ENCODE results near the gene F12. TPM values are rescaled to one million over a fixed set of nuclear protein-coding genes. Genes with fewer than 3 reads are reported as not detected.
"Not testable (repeated sequence)": the region's sequence is repeated elsewhere in the genome, so short reads cannot be mapped to it uniquely, and the experiment has no call there.

Gene F12
- total and polyA plus RNA-seq, 2 donors (not counting 1 experiment from before 2014, with no cell fraction given), result 0.10 to 0.50 TPM

DNA sequence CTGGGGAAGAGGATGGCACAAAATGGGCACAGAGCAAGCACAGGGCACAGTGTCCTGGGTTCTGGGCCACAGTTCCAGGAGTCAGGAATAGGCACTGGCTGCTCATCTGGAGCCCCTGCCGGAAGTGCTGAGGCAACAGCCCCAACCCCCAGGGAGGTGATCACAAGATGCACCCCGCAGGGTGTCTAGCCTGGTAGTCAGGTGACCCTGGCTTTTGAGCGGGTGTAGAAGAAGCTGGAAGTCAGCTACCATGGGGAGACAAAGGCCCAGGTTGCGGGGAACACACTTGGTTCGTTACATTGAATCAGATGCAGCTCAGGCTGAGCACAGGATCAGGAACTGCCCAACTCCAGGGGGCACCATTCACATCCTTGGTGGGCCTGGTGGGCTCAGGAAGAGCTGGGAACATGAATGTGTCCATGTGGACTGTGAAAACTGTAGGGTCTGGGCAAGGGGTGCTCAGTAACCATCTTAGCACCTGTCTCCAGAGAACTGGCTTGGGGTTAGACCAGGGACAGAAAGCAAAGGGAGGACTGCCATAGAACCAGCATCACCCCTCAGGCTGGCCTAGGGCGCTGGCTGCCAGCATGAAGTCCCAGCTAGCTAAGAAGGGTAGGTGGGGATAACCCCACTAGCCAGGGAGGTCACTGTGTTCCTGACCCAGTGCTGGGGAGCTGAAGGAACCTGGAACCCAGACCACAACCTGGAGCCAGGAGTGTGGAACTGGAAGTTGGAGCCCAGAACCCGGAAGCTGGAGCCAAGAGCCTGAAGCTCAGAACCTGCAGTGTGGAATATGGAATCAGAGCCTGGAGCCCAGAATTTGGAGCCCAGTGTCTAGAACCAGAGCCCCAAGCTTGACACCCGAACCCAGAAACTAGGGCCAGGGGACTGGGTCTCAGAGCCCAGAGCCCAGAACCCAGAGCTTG lies 31.2 kb downstream of the F12 start:
- no peaks in the 10 kb centered on the region for H3K79me2 ChIP-seq (ENCODE audit: control insufficient read depth, insufficient read depth, low read length)
- H3K27me3 ChIP-seq (ENCODE audit: control insufficient read depth, insufficient read depth, low read length), result peaks cover 8% of the 10 kb centered on the region
- H4K20me1 ChIP-seq (ENCODE audit: control insufficient read depth, extremely low read depth, insufficient read depth, low read length), result no peaks in the 10 kb centered on the region
- no peaks in the 10 kb centered on the region for H3K36me3 ChIP-seq (ENCODE audit: control insufficient read depth, insufficient read depth, low read length)
- TF ChIP-seq, protein P1, sequence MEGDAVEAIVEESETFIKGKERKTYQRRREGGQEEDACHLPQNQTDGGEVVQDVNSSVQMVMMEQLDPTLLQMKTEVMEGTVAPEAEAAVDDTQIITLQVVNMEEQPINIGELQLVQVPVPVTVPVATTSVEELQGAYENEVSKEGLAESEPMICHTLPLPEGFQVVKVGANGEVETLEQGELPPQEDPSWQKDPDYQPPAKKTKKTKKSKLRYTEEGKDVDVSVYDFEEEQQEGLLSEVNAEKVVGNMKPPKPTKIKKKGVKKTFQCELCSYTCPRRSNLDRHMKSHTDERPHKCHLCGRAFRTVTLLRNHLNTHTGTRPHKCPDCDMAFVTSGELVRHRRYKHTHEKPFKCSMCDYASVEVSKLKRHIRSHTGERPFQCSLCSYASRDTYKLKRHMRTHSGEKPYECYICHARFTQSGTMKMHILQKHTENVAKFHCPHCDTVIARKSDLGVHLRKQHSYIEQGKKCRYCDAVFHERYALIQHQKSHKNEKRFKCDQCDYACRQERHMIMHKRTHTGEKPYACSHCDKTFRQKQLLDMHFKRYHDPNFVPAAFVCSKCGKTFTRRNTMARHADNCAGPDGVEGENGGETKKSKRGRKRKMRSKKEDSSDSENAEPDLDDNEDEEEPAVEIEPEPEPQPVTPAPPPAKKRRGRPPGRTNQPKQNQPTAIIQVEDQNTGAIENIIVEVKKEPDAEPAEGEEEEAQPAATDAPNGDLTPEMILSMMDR (conservative IDR thresholded peaks at IDR 0.05 in 1 of 2, IDR thresholded peaks at IDR 0.05 in 1 of 2; ENCODE audit: low read depth in 1 of 2, low read length in 2 of 2), result no peak
- no peak for TF ChIP-seq EZH2 (IDR thresholded peaks at IDR 0.05; ENCODE audit: low read length, missing control alignments)
- no peak overlapping the region for H3K4me3 ChIP-seq (replicated peaks in 1 of 4; ENCODE audit: control extremely low read depth in 1 of 4, insufficient read depth in 1 of 4, low read depth in 3 of 4, low read length in 4 of 4)
- no peak overlapping the region for H3K4me2 ChIP-seq (ENCODE audit: extremely low read depth, insufficient read depth, low read length)
- no peak overlapping the region for H3K27ac ChIP-seq (ENCODE audit: insufficient read depth, low read length)
- no peak overlapping the region for H3K9ac ChIP-seq (ENCODE audit: insufficient read depth, low read length)
- H3K9me3 ChIP-seq (ENCODE audit: control insufficient read depth, insufficient read depth, low read depth, low read length), result no peaks in the 10 kb centered on the region
- no peak overlapping the region for H2AFZ ChIP-seq (ENCODE audit: low read length)
- DNase-seq (ENCODE audit: low read depth in 2 of 2), result no peak
- H3K4me1 ChIP-seq (ENCODE audit: control insufficient read depth, extremely low read depth, insufficient read depth, low read length), result no peaks in the 10 kb centered on the region

DNA sequence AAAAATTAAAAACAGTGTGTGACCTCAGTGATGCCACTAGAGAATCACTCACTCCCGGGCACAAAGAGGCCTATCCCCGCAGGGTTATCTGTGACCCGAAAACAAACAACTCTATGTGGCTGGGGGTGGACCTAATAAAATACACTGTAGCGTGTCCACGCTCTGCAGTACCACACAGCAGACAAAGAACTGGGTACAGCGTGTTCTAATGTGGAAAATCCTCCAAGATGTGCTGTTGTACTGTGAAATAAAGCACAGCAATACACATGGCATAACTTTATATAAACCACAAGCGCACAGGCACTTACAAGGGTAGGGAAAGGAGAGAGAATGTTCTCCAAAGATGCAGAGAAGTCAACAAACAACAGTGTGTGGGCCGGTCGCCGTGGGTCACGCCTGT lies 33.3 kb downstream of the F12 start:
- Histone ChIP-seq H3K9ac (ENCODE audit: insufficient read depth, low read length) (no peak overlapping the region), H2AFZ (ENCODE audit: low read length) (no peak overlapping the region), H3K27me3 (ENCODE audit: control insufficient read depth, insufficient read depth, low read length) (no peaks in the 10 kb centered on the region), H3K9me3 (ENCODE audit: control insufficient read depth, insufficient read depth, low read depth, low read length) (no peaks in the 10 kb centered on the region), H3K4me1 (ENCODE audit: control insufficient read depth, extremely low read depth, insufficient read depth, low read length) (no peaks in the 10 kb centered on the region), H3K27ac (ENCODE audit: insufficient read depth, low read length) (no peak overlapping the region), H3K4me2 (ENCODE audit: extremely low read depth, insufficient read depth, low read length) (no peak overlapping the region), H3K4me3 (replicated peaks in 1 of 4; ENCODE audit: control extremely low read depth in 1 of 4, insufficient read depth in 1 of 4, low read depth in 3 of 4, low read length in 4 of 4) (no peak overlapping the region), H3K79me2 (ENCODE audit: control insufficient read depth, insufficient read depth, low read length) (no peaks in the 10 kb centered on the region), H4K20me1 (ENCODE audit: control insufficient read depth, extremely low read depth, insufficient read depth, low read length) (no peaks in the 10 kb centered on the region), H3K36me3 (ENCODE audit: control insufficient read depth, insufficient read depth, low read length) (no peaks in the 10 kb centered on the region)
- DNase-seq (ENCODE audit: low read depth in 2 of 2), result no peak
- TF ChIP-seq EZH2 (IDR thresholded peaks at IDR 0.05; ENCODE audit: low read length, missing control alignments), result no peak
- TF ChIP-seq, protein P1 (conservative IDR thresholded peaks at IDR 0.05 in 1 of 2, IDR thresholded peaks at IDR 0.05 in 1 of 2; ENCODE audit: low read depth in 1 of 2, low read length in 2 of 2), result no peak

DNA sequence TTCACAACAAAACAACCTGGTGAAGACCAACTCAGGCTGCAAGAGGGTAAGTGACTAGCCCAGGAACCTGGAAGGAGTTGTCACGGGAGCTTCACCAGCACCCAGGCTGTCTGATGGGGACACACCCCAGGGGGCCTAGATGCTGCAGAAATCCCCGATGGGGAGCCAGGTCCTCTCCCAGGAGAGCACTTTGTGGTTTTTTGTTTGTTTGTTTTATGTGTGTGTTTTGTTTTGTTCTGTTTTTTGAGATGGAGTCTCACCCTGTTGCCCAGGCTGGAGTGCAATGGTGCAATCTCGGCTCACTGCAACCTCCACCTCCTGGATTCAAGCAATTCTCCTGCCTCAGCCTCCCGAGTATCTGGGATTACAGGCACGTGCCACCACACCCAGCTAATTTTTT lies 33.8 kb downstream of the F12 start:
- not testable (repeated sequence) for H3K4me2 ChIP-seq (ENCODE audit: extremely low read depth, insufficient read depth, low read length); H3K9me3 ChIP-seq (ENCODE audit: control insufficient read depth, insufficient read depth, low read depth, low read length); H3K79me2 ChIP-seq (ENCODE audit: control insufficient read depth, insufficient read depth, low read length); H3K27ac ChIP-seq (ENCODE audit: insufficient read depth, low read length); H3K4me1 ChIP-seq (ENCODE audit: control insufficient read depth, extremely low read depth, insufficient read depth, low read length); H3K36me3 ChIP-seq (ENCODE audit: control insufficient read depth, insufficient read depth, low read length); H2AFZ ChIP-seq (ENCODE audit: low read length); H4K20me1 ChIP-seq (ENCODE audit: control insufficient read depth, extremely low read depth, insufficient read depth, low read length); DNase-seq (ENCODE audit: low read depth in 2 of 2); H3K27me3 ChIP-seq (ENCODE audit: control insufficient read depth, insufficient read depth, low read length); H3K9ac ChIP-seq (ENCODE audit: insufficient read depth, low read length); H3K4me3 ChIP-seq (replicated peaks in 1 of 4; ENCODE audit: control extremely low read depth in 1 of 4, insufficient read depth in 1 of 4, low read depth in 3 of 4, low read length in 4 of 4)

All from fibroblast of lung (primary cell).